NCI-H1930 (cell line): ENCODE data around the gene CRYGN.

Source experiments
- DNase-seq, 2 experiments: peaks; one replicate each; lab custom pipeline; 2025; lab: John Stamatoyannopoulos, UW

The CRYGN gene

GRCh38 chr7:151379534-151380198 lies 60.3 kb downstream of the CRYGN start:
- no peak for DNase-seq

GRCh38 chr7:151379193-151379520 lies 60.8 kb downstream of the CRYGN start:
- DNase-seq: no peak
